ENCODE results near the gene VWCE.

The VWCE gene

DNA sequence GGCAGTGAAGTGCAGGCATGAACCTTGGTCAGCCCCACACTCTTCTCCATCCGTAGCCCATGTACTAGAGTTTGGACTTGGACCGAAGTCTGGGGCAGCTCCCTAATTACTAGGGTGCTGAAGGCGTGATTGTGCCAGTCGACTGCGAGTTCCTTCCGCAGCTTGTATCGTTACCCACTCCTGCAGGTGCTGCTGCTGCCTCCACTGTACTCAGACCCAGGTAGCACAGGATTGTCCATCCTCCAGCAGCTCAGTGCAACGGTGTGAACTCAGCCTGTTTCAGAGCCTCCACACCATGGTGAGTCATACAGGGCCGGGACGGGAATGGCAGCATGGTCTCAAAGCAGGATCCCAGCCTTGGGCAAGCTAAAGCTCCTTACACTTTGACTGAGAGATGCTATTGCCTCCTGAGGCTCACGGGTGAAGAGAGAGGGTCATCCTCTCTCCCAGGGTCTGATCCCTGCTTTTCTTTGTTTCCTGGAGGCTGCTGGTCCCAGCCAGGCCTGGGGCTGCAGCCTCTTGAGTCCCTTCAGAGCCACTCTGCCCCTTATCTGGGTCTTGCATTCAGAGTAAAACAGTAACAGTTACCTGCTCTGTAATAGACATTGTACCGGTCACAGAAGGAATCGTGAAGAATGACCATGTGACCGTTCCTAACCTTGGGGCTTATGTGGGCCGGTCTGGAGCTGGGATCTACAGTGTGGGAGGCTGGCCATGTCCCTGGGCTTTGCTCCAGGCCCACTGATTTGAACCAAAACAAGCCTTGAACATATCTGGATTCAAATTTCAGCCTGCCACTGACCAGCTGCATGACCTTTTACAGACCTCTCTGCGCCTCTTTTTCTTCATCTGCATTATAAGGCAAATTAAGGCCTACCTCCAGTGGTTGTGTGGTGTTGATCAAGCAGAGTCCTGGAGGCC, 39.6 kb upstream of the VWCE start:
- ATAC-seq (replicated peaks): no peak
- no peak for DNase-seq
- no peaks in the 10 kb centered on the region for H3K27me3 Mint-ChIP-seq
- peaks cover 28% of the 10 kb centered on the region for H3K36me3 Mint-ChIP-seq (ENCODE audit: insufficient read depth)
- H3K4me3 Mint-ChIP-seq: peak overlapping the region in 1 of 2 donors; percentile 82
- H3K27ac Mint-ChIP-seq: peak overlapping the region; percentile 88 to 95
- no peaks in the 10 kb centered on the region for H3K9me3 Mint-ChIP-seq
- H3K4me1 Mint-ChIP-seq (ENCODE audit: low read depth in 2 of 2): peaks cover 39 to 45% of the 10 kb centered on the region in 2 donors

DNA sequence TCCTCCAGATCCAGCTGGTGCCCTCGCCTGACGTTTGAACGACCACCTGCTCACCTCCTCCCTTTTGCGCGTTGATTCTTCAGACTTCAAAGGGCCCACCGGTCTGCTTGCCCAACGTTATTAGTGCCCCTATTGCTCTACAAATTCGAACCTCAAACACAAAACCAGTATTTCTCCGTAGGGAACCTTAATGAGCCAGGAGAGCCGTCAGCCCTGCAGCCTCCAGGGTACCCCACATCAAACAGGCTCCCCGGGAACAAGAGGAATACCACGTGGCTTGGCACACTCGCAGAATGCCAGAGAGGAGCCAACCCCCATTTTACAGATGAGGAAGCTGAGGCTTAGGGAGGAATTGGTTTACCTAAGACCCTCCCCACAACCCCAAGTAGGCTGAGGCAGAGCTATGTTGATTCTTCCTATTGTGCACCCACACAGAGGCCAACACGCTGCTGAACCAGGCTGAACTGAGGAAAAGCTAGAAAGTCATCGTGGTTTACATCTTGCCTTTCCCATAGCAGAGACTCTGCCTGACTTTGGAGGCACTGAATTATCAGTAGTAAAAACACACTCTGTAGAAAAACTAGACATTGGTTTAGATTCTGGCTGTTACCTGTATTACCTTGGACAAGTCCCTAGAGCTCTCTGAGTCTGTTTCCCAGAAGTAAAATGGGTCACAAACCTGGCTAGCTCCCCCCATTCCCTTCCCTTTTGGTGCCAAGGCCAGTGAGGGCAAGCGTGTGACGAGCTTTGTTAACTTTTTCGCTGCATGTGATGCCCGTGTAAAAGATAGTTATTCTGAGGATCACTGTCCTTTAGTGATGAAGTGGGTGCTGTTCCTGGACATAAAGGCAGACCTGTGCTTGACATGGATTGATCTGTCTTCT, 38.7 kb upstream of the VWCE start:
- DNase-seq (no peak), ATAC-seq (replicated peaks) (no peak)
- H3K27ac Mint-ChIP-seq: peak overlapping the region; percentile 88 to 95
- H3K4me1 Mint-ChIP-seq (ENCODE audit: low read depth in 2 of 2): peaks cover 44 to 53% of the 10 kb centered on the region in 2 donors
- no peaks in the 10 kb centered on the region for H3K27me3 Mint-ChIP-seq
- peaks cover 36% of the 10 kb centered on the region for H3K36me3 Mint-ChIP-seq (ENCODE audit: insufficient read depth)
- no peaks in the 10 kb centered on the region for H3K9me3 Mint-ChIP-seq
- H3K4me3 Mint-ChIP-seq: peak overlapping the region; percentile 82 to 86

DNA sequence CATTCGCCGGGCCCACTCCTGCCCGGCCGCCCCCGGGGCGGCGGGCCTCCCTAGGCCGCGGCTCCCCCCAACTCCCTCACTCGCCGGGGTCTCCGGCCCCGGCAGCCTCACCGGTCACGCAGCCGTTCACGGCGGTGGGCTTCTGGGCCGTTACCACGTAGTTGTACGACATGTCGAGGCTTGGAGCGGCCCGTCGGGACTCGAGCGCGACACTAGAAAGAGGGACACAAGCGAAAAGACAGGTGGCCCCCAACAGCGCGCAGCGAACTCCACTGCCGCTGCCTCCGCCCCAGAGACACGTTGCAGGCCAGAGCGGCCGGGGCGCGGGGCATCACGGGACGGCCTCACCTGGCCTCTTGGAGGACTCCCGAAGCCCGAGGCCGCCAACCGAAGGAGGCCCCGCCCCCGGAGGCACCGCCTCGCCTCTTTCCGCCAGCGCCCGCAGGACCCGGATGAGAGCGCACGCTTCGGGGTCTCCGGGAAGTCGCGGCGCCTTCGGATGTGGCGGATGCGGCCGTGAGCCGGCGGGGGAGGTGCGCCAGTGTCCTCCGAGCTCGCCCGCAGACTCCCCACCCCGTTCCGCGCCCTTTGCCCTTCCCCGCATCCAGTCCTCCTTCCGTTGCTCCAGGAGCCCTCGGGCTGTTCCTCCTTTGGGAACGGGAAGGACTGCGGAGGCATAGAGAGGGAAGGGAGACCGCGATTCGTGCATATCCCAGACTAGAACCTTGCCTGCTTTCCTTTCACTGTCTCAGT, 37.9 kb upstream of the VWCE start, which contains the start of the genes DDB1 and TKFC:
DDB1 (minus strand) TSS at position 309 of the 753 bp plus-strand sequence; CDS start at position 172, 137 bp downstream.
TKFC (plus strand) TSS at position 432 of the 753 bp plus-strand sequence. CDS start 1,501 bp downstream, outside the sequence.
- H3K36me3 Mint-ChIP-seq (ENCODE audit: insufficient read depth): peaks cover 45% of the 10 kb centered on the region
- peaks cover 44 to 53% of the 10 kb centered on the region in 2 donors for H3K4me1 Mint-ChIP-seq (ENCODE audit: low read depth in 2 of 2)
- H3K27me3 Mint-ChIP-seq: no peaks in the 10 kb centered on the region
- H3K27ac Mint-ChIP-seq: peak within 1 kb of the TSS; percentile 88 to 95
- DNase-seq (peak; percentile 96 to 97 (median 97)), ATAC-seq (replicated peaks) (peak; percentile 91)
- H3K9me3 Mint-ChIP-seq: no peaks in the 10 kb centered on the region
- H3K4me3 Mint-ChIP-seq: peak within 1 kb of the TSS; percentile 82 to 86

DNA sequence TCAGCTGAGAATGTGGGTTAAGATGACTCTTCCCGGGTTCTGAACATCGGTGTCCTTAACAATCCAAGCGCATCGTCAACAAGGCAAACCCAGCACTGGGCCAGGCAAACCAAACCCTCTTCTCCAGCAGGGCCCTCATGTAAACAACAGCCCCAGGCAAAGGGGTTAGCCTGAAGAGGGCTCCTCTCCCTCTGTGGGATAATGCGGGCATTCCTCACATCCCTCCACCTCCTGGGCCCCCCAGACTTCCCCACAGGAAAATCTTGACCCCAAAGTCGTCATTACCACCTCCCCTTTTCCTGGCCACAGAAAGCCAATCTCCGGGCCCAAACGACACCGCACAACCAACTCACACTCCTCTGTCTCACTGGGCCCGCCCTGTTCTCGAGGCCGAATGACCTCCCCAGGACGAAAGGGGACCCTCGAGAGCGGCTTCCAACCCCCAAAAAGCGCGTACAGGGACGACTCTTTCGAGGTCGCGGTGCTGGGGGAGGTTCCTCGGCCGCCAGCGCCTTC, 37.2 kb upstream of the VWCE start:
- DNase-seq (no peak), ATAC-seq (replicated peaks) (peak; percentile 0)
- Mint-ChIP-seq H3K27ac (peak overlapping the region; percentile 88 to 95), H3K36me3 (ENCODE audit: insufficient read depth) (peaks cover 51% of the 10 kb centered on the region), H3K9me3 (no peaks in the 10 kb centered on the region), H3K27me3 (no peaks in the 10 kb centered on the region), H3K4me3 (peak overlapping the region; percentile 82 to 86), H3K4me1 (ENCODE audit: low read depth in 2 of 2) (peaks cover 46 to 56% of the 10 kb centered on the region in 2 donors)

DNA sequence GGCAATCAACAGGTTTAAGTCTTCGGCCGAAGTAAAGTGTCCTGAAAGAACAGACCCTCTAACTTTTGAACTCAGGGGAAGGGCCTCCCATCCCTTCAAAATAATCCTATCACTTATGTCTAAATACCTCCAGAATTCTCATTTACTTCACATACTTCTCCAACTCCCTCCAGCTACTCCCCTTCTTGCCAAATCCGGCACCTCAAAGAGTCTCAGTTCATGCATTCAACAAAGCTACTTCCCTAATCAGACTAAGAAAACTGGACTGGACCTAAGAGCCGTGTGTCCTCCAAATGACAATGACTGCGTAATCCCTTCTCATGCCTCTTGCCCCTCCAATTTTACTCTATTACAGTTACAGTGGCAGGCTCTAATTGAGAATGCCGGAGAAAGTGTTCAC, 36.5 kb upstream of the VWCE start:
- peaks cover 53% of the 10 kb centered on the region for H3K36me3 Mint-ChIP-seq (ENCODE audit: insufficient read depth)
- ATAC-seq (replicated peaks) (no peak), DNase-seq (no peak)
- H3K4me1 Mint-ChIP-seq (ENCODE audit: low read depth in 2 of 2): peaks cover 42 to 52% of the 10 kb centered on the region in 2 donors
- H3K27me3 Mint-ChIP-seq: no peaks in the 10 kb centered on the region
- H3K9me3 Mint-ChIP-seq: no peaks in the 10 kb centered on the region
- peak overlapping the region; percentile 88 to 95 for H3K27ac Mint-ChIP-seq
- H3K4me3 Mint-ChIP-seq: peak overlapping the region; percentile 82 to 86

DNA sequence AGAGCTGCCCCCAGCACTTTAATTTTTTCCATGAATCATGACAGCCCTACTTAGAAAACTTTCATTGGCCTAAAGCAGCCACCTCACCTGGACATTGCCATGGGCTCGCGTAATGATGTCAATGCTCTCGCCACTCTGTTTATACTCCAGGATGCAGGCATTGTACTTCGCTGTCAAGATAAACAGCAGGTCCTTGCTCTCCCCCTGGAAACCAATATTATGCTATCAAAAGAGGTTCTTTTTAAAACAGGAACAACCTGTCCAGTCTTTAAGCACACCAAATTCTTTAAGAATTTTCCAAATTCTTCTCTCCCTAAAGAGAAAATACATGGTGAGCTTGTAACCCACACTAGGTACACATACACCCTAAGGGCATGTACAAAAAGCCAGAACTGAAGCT, 34.8 kb upstream of the VWCE start:
- Mint-ChIP-seq H3K4me1 (ENCODE audit: low read depth in 2 of 2) (peaks cover 38 to 49% of the 10 kb centered on the region in 2 donors), H3K36me3 (ENCODE audit: insufficient read depth) (peaks cover 71% of the 10 kb centered on the region), H3K27me3 (no peaks in the 10 kb centered on the region), H3K27ac (peak overlapping the region; percentile 35 to 49), H3K9me3 (no peaks in the 10 kb centered on the region), H3K4me3 (no peak overlapping the region)
- ATAC-seq (replicated peaks) (no peak), DNase-seq (no peak)

DNA sequence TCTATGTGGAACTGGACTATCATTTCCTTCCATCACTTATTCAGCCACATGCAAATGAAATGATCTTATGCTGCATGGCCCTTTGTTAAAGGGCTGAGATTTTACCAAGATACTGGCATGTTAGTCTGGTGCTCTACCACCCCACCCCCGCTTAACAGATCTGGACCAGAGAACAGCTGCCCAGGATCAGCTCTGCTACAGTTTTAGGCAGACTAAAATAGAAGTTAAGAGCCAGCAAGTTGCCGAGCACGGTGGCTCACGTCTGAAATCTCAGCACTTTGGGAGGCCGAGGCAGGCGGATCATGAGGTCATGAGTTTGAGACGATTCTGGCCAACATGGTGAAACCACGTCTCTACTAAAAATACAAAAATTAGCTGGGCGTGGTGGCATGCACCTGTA, 33.2 kb upstream of the VWCE start:
- DNase-seq (no peak), ATAC-seq (replicated peaks) (no peak)
- Mint-ChIP-seq H3K4me1 (ENCODE audit: low read depth in 2 of 2) (peaks cover 33 to 45% of the 10 kb centered on the region in 2 donors), H3K27ac (no peak overlapping the region), H3K27me3 (no peaks in the 10 kb centered on the region), H3K9me3 (no peaks in the 10 kb centered on the region), H3K4me3 (no peak overlapping the region), H3K36me3 (ENCODE audit: insufficient read depth) (peaks cover 81% of the 10 kb centered on the region)

DNA sequence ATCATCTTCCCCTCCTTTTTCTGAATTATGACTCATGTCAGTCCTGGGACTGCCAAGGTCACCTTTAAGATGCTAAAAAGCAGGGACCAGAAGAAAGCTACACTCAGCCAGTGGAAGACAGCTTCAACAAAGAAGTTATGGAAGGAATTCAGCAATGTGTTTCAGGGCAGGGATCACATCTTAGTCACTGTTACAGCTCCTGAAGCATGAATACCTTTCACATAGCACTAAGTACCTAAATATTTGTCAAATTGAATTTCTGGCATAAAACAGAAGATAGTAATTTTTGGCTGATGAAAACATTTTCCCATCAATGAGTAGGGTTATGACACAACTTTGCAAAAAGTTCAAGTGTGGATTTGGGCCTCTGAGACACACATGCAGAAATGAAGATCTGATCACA, 32.6 kb upstream of the VWCE start:
- Mint-ChIP-seq H3K27me3 (no peaks in the 10 kb centered on the region), H3K9me3 (no peaks in the 10 kb centered on the region), H3K36me3 (ENCODE audit: insufficient read depth) (peaks cover 81% of the 10 kb centered on the region), H3K27ac (no peak overlapping the region), H3K4me3 (no peak overlapping the region), H3K4me1 (ENCODE audit: low read depth in 2 of 2) (peaks cover 29 to 40% of the 10 kb centered on the region in 2 donors)
- DNase-seq: no peak
- no peak for ATAC-seq (replicated peaks)

DNA sequence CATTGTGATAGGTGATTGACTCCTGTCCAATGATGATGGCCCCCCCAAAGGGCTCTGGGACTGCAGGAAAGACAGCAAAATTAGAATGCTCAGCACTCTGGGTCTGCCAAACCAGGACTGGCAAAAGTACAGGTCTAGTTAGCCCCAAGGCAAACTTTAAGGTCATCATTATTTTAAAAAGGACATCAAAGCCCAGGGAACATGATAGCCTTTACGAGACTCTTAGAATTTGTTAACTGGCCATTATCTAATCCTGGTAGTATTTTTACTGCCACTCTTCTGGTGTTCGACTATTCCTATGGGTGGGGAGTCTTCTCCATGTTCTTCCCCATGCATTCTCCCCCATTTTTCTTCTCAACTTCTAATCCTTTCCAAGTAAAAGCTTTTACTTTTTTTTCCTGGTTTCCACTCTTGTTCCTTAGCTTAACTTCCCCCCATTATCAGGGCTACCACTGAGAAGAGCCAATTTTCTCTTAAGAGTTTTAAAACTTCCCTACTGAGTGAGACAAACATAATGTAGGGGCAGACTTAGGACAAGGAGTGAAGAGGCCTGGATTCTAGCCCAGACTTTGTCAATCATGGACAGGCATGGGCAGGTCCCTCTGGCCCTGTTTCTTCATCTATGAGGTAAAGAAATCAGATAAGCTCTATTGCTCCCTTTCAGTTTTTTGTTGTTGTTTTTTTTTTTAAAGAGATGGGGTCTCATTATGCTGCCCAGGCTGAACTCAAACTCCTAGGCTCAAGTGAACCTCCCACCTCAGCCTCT, 30.7 kb upstream of the VWCE start:
- peaks cover 90% of the 10 kb centered on the region for H3K36me3 Mint-ChIP-seq (ENCODE audit: insufficient read depth)
- DNase-seq (no peak), ATAC-seq (replicated peaks) (no peak)
- H3K27ac Mint-ChIP-seq: peak overlapping the region in 1 of 2 donors; percentile 26
- H3K4me3 Mint-ChIP-seq: no peak overlapping the region
- peaks cover 12 to 21% of the 10 kb centered on the region in 2 donors for H3K4me1 Mint-ChIP-seq (ENCODE audit: low read depth in 2 of 2)
- H3K9me3 Mint-ChIP-seq: no peaks in the 10 kb centered on the region
- no peaks in the 10 kb centered on the region for H3K27me3 Mint-ChIP-seq

DNA sequence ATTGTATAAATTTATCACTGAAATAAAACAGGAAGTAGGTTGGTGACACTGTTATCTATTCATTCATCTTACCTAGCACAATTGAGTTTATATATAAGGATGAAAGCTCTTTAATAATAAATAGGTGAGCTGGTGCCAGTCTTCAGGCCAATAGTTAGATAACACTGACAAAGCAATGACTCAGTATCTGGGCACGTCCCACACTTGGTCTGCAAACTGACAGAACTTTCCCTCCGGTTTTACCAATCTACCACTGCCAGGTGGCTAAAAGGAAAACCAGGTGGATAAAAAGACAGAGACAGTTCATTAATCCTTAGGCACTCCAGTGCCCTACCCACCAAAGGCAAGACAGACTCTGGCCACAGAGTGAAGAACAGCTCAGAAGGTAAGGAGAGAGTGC, 20.1 kb upstream of the VWCE start:
- Mint-ChIP-seq H3K9me3 (no peaks in the 10 kb centered on the region), H3K27me3 (no peaks in the 10 kb centered on the region), H3K36me3 (ENCODE audit: insufficient read depth) (peaks cover 89% of the 10 kb centered on the region), H3K4me1 (ENCODE audit: low read depth in 2 of 2) (no peaks in the 10 kb centered on the region), H3K4me3 (no peak overlapping the region), H3K27ac (no peak overlapping the region)
- DNase-seq: no peak
- ATAC-seq (replicated peaks): no peak

DNA sequence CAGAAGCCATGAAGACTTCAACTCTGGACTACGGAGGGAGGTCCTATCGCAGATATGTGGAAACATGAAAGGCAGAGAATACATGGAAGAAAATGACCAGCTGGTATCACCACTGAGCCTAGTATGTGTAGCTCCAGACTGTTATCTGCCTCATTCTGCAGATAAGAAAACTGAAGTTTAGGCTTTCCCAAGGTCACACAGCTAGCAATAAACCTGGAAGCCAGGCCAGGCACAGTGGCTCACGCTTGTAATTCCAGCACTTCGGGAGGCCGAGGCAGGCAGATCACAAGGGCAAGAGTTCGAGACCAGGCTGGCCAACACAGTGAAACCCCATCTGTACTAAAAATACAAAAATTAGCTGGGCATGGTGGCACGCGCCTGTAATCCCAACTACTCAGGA, 15.6 kb upstream of the VWCE start:
- H3K4me1 Mint-ChIP-seq (ENCODE audit: low read depth in 2 of 2): no peaks in the 10 kb centered on the region
- ATAC-seq (replicated peaks): no peak
- H3K27ac Mint-ChIP-seq: no peak overlapping the region
- H3K9me3 Mint-ChIP-seq: no peaks in the 10 kb centered on the region
- no peak overlapping the region for H3K4me3 Mint-ChIP-seq
- peaks cover 56% of the 10 kb centered on the region for H3K36me3 Mint-ChIP-seq (ENCODE audit: insufficient read depth)
- no peak for DNase-seq
- H3K27me3 Mint-ChIP-seq: no peaks in the 10 kb centered on the region

DNA sequence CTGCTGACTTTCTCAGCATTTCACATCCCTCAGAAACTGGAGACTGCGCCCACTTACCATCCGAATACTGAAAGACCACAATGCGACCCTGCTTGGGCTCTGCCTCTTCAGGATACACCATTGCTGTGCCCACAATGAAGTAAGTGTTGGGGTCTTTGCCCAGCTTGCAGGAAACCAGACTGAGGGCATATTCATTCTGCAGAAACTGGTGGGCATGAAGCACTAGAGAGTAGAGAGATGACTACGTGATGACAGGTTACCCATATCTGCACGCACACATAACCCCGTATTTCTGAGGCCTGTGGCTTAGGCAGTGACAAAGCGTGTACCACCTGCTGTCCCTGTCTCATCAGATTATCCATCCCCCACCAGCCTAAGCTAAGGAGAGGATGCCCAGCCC, 14.6 kb upstream of the VWCE start:
- H3K27ac Mint-ChIP-seq: no peak overlapping the region
- H3K36me3 Mint-ChIP-seq (ENCODE audit: insufficient read depth): peaks cover 48% of the 10 kb centered on the region
- H3K4me3 Mint-ChIP-seq: no peak overlapping the region
- no peaks in the 10 kb centered on the region for H3K27me3 Mint-ChIP-seq
- H3K4me1 Mint-ChIP-seq (ENCODE audit: low read depth in 2 of 2): no peaks in the 10 kb centered on the region
- DNase-seq (no peak), ATAC-seq (replicated peaks) (no peak)
- H3K9me3 Mint-ChIP-seq: no peaks in the 10 kb centered on the region
